Smooth muscle cell (in vitro differentiated cells): ENCODE measurements around the gene NUP210L. TPM values are rescaled to one million over a fixed set of nuclear protein-coding genes. Genes with fewer than 3 reads are reported as not detected.
"Not testable (repeated sequence)": the region's sequence is repeated elsewhere in the genome, so short reads cannot be mapped to it uniquely, and the experiment has no call there.

ENCODE experiments used
- DNase-seq: peaks from one replicate; lab custom pipeline; 2025; ENCODE audit not compliant: unreplicated experiment; lab: John Stamatoyannopoulos, UW
- H2AFZ ChIP-seq: fragments of 200-600 bp; sonication (generic); 2 replicates; pipeline ENCODE4 v1.6.0; 2016; ENCODE audit warnings: antibody characterized with exemption, low read depth, mild to moderate bottlenecking
- H3F3A ChIP-seq: fragments of 200-600 bp; sonication (generic); 2 replicates; pipeline ENCODE4 v1.6.0; 2017; ENCODE audit warnings: antibody characterized with exemption, low read depth
- H3K27ac ChIP-seq: fragments of 200-600 bp; sonication (generic); 2 replicates; pipeline ENCODE4 v1.5.1; 2016; ENCODE audit warnings: low read depth, mild to moderate bottlenecking
- H3K27me3 ChIP-seq: fragments of 200-600 bp; sonication (generic); 2 replicates; pipeline ENCODE4 v1.6.1; 2016; ENCODE audit warnings: low read depth, mild to moderate bottlenecking
- H3K36me3 ChIP-seq: fragments of 200-600 bp; sonication (generic); 2 replicates; pipeline ENCODE4 v1.5.1; 2016; ENCODE audit warnings: low read depth
- H3K4me1 ChIP-seq: fragments of 200-600 bp; sonication (generic); 2 replicates; pipeline ENCODE4 v1.5.1; 2016; ENCODE audit warnings: low read depth
- H3K4me2 ChIP-seq: fragments of 200-600 bp; sonication (generic); 2 replicates; pipeline ENCODE4 v1.6.0; 2016; ENCODE audit warnings: mild to moderate bottlenecking
- H3K4me3 ChIP-seq: fragments of 200-600 bp; sonication (generic); 2 replicates; pipeline ENCODE4 v1.5.1; 2016; ENCODE audit warnings: mild to moderate bottlenecking
- H3K79me2 ChIP-seq: fragments of 200-600 bp; sonication (generic); 2 replicates; pipeline ENCODE4 v1.6.0; 2016; ENCODE audit warnings: low read depth, mild to moderate bottlenecking
- H3K9ac ChIP-seq: fragments of 200-600 bp; sonication (generic); 2 replicates; pipeline ENCODE4 v1.6.0; 2016; ENCODE audit warnings: low read depth
- H3K9me3 ChIP-seq: fragments of 200-600 bp; sonication (generic); replicated peaks from 2 replicates; pipeline ENCODE4 v1.5.1; 2016; ENCODE audit warnings: low read depth
- H4K20me1 ChIP-seq: fragments of 200-600 bp; sonication (generic); 2 replicates; pipeline ENCODE4 v1.6.0; 2016; ENCODE audit warnings: low read depth
- CTCF ChIP-seq: fragments of 200-600 bp; sonication (generic); IDR thresholded peaks from 2 replicates; pipeline ENCODE4 v1.5.1; 2017; ENCODE audit warnings: borderline replicate concordance, mild to moderate bottlenecking, antibody characterized with exemption; ENCODE audit not compliant: insufficient read depth, poor library complexity, severe bottlenecking
- WGBS: methylation state at CpG from one replicate; pipeline ENCODE4 v1.1.7; 2016; ENCODE audit warnings: low lambda C conversion rate; 5-methylcytosine and 5-hydroxymethylcytosine counted together
- polyA plus RNA-seq: library from polyadenylated mRNA; unstranded; fragments of >200 nt; fragmentation: Nextera tagmentation; extraction: Ambion mirVana; gene quantifications from 2 replicates; pipeline ENCODE4 v1.2.1, GENCODE V29; 2016
- total RNA-seq: library from RNA; depleted of rRNA; stranded (reverse); fragments of >200 nt; gene quantifications from 2 replicates; pipeline ENCODE4 v1.2.3, GENCODE V29; 2014

NUP210L gene
- total and polyA plus RNA-seq, 2 experiments from 2014 or later = 0.90 TPM; not detected in 1

- Histone ChIP-seq H3K36me3 (no peaks in the 10 kb centered on the region), H2AFZ (no peak overlapping the region), H4K20me1 (no peaks in the 10 kb centered on the region), H3K4me3 (no peak overlapping the region), H3K9me3 (no peaks in the 10 kb centered on the region), H3K4me2 (no peak overlapping the region), H3K4me1 (no peaks in the 10 kb centered on the region), H3K79me2 (no peaks in the 10 kb centered on the region), H3K27ac (no peak overlapping the region), H3K27me3 (no peaks in the 10 kb centered on the region), H3K9ac (no peak overlapping the region), H3F3A (no peaks in the 10 kb centered on the region)
- 100% methylated on average over 1 of the region's 1 CpG for WGBS
- no peak for TF ChIP-seq CTCF
- DNase-seq = no peak
Observed at GRCh38 chr1:154019940-154020339, 134.9 kb downstream of the NUP210L start.

- Histone ChIP-seq H3K27me3 (no peaks in the 10 kb centered on the region), H3K4me1 (no peaks in the 10 kb centered on the region), H3K9ac (no peak overlapping the region), H3F3A (no peaks in the 10 kb centered on the region), H3K36me3 (no peaks in the 10 kb centered on the region), H3K79me2 (no peaks in the 10 kb centered on the region), H3K27ac (no peak overlapping the region), H3K9me3 (no peaks in the 10 kb centered on the region), H3K4me3 (no peak overlapping the region), H4K20me1 (no peaks in the 10 kb centered on the region), H2AFZ (no peak overlapping the region), H3K4me2 (no peak overlapping the region)
- DNase-seq = no peak
- WGBS = 86% methylated on average over 4 of the region's 4 CpGs
- TF ChIP-seq CTCF = no peak
Observed at GRCh38 chr1:154019269-154019668, 135.6 kb downstream of the NUP210L start.

- Histone ChIP-seq H3K27ac (no peak overlapping the region), H2AFZ (no peak overlapping the region), H3K9ac (no peak overlapping the region), H3K9me3 (no peaks in the 10 kb centered on the region), H4K20me1 (no peaks in the 10 kb centered on the region), H3F3A (no peaks in the 10 kb centered on the region), H3K4me2 (no peak overlapping the region), H3K4me1 (no peaks in the 10 kb centered on the region), H3K4me3 (no peak overlapping the region), H3K36me3 (no peaks in the 10 kb centered on the region), H3K27me3 (no peaks in the 10 kb centered on the region), H3K79me2 (no peaks in the 10 kb centered on the region)
- DNase-seq = no peak
- no peak for TF ChIP-seq CTCF
- 60% methylated on average over 3 of the region's 3 CpGs for WGBS
Observed at GRCh38 chr1:154014154-154014907, 140.5 kb downstream of the NUP210L start.

GRCh38 chr1:154012543-154012942 lies 142.3 kb downstream of the NUP210L start:
- DNase-seq, H3K4me1 ChIP-seq, H3F3A ChIP-seq, H4K20me1 ChIP-seq, H3K4me2 ChIP-seq, H3K9me3 ChIP-seq, H2AFZ ChIP-seq, H3K4me3 ChIP-seq, H3K27ac ChIP-seq, H3K36me3 ChIP-seq, H3K79me2 ChIP-seq, H3K9ac ChIP-seq, H3K27me3 ChIP-seq: not testable (repeated sequence)
- 96% methylated on average over 14 of the region's 14 CpGs for WGBS
